Measurements from ENCODE around the gene PROM1.

Gene PROM1

DNA sequence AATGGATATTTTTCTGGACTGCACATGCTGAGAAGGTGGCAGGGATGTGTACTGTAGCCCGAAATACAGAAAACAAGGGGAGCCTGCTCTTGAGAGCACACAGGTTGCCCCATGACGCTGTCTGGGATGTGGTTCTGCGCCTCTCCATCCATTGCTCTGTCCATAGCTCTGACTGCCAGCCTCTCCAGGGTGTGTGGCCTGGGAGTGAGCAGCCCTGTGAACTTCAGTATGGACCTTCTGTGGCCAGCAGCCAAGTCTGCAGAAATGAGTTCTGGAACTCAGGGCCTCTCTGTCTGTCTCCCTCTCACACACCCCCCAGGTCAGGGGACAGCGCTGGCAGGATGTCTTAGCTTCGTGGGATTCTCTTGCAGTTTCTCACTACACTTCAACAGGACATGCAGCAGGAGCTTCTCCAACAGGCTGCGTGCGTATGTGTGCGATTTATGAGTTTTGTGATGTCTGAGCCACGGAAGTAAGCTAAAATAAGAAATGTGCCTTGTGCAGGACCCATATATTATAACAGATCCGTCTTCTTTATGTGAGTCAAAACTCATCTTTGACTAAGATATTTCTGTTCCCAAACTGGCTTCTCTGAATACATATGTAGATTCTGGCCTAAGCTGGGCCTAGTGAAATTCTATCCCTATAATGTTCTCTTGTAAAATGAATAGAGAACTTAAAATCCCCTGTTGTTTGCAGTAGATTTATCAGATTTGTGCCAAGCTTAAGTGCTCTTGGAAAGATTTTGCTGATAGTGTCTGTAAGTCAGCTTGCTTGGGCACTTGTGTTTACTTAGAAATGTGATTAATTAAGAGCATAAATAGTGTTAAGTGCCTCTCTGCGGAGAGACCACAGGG, 40.0 kb downstream of the PROM1 start:
- peaks cover 0 to 19% (median 2%) of the 10 kb centered on the region in 4 donors for H3K4me1 ChIP-seq
- H3K27me3 ChIP-seq: no peaks in the 10 kb centered on the region
- intact Hi-C loops (cut with DNase I; ENCODE audit: low total_unique reads): no loop called here
- no peak for DNase-seq
- H3K27ac ChIP-seq: peak overlapping the region; percentile 33 to 56
- H3K36me3 ChIP-seq: no peaks in the 10 kb centered on the region
- no peaks in the 10 kb centered on the region for H3K9me3 ChIP-seq
- TF ChIP-seq, protein P1, sequence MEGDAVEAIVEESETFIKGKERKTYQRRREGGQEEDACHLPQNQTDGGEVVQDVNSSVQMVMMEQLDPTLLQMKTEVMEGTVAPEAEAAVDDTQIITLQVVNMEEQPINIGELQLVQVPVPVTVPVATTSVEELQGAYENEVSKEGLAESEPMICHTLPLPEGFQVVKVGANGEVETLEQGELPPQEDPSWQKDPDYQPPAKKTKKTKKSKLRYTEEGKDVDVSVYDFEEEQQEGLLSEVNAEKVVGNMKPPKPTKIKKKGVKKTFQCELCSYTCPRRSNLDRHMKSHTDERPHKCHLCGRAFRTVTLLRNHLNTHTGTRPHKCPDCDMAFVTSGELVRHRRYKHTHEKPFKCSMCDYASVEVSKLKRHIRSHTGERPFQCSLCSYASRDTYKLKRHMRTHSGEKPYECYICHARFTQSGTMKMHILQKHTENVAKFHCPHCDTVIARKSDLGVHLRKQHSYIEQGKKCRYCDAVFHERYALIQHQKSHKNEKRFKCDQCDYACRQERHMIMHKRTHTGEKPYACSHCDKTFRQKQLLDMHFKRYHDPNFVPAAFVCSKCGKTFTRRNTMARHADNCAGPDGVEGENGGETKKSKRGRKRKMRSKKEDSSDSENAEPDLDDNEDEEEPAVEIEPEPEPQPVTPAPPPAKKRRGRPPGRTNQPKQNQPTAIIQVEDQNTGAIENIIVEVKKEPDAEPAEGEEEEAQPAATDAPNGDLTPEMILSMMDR (IDR thresholded peaks at IDR 0.05): no peak
- H3K4me3 ChIP-seq: no peak overlapping the region

DNA sequence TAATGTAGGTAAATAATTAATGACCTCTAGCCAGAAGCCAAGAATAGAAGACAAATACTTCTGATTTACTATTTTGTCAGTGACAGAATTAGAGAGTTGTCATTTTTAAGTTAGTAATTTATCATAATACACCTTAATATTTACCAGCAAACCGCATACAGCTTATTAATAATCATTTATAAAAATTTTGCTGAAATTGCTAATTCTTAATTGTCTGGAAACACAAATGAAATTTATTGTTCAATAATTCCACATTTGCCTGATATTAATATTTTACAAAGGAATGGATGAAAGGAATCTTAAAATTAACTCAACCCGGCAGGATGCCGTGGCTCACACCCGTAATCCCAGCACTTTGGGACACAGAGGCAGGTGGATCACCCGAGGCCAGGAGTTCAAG, 44.7 kb downstream of the PROM1 start:
- intact Hi-C loops (cut with DNase I; ENCODE audit: low total_unique reads): no loop called here
- peaks cover 0 to 21% (median 0%) of the 10 kb centered on the region in 4 donors for H3K4me1 ChIP-seq
- no peaks in the 10 kb centered on the region for H3K27me3 ChIP-seq
- H3K9me3 ChIP-seq: no peaks in the 10 kb centered on the region
- no peak overlapping the region for H3K27ac ChIP-seq
- no peaks in the 10 kb centered on the region for H3K36me3 ChIP-seq
- H3K4me3 ChIP-seq: no peak overlapping the region
- TF ChIP-seq, protein P1 (IDR thresholded peaks at IDR 0.05): no peak
- no peak for DNase-seq

DNA sequence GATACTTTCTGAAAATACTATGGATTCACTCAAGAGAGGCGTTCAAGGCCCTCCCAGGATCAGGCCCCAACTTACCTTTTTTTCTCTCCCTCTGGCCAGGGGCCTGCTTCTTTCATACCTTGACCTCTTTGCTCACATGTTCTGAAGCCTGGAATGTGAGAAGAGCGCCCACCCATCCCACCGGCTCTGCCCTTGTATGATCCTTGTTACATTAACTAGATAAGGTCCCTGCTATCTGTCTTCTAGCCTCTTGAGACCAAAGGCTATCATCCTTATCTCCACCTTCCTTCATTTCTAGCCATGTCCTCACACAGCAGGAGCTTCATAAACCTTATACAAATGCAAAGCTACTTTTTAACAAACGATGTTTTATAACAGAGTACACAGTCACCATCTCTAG, 45.9 kb downstream of the PROM1 start:
- Histone ChIP-seq H3K4me1 (peaks cover 0 to 22% (median 0%) of the 10 kb centered on the region in 4 donors), H3K36me3 (no peaks in the 10 kb centered on the region), H3K27me3 (no peaks in the 10 kb centered on the region), H3K4me3 (no peak overlapping the region), H3K27ac (no peak overlapping the region), H3K9me3 (no peaks in the 10 kb centered on the region)
- intact Hi-C loops (cut with DNase I; ENCODE audit: low total_unique reads): no loop called here
- TF ChIP-seq, protein P1 (IDR thresholded peaks at IDR 0.05): no peak
- no peak for DNase-seq

DNA sequence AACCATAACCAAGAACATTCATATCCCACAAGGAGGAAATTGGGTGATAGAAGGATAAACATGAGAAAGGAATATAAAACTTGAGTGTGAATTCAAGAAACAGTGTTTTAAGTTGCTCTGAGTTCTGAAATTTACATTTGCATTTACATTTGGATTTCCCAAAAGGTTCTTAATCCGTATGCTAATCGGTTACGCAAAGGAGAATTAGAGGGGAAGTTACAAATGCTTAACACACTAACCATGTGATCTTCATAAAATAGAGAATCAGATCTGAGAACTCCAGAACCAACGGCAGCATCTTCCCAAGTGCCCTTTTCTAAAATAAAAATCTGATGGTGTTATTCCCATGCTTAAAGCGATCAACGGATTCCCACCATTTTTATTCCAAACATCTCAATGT, 48.0 kb downstream of the PROM1 start:
- H3K36me3 ChIP-seq: no peaks in the 10 kb centered on the region
- intact Hi-C loops (cut with DNase I; ENCODE audit: low total_unique reads): no loop called here
- peaks cover 0 to 37% (median 0%) of the 10 kb centered on the region in 4 donors for H3K4me1 ChIP-seq
- H3K27ac ChIP-seq: no peak overlapping the region
- no peaks in the 10 kb centered on the region for H3K9me3 ChIP-seq
- TF ChIP-seq, protein P1 (IDR thresholded peaks at IDR 0.05): no peak
- no peak overlapping the region for H3K4me3 ChIP-seq
- DNase-seq: no peak
- no peaks in the 10 kb centered on the region for H3K27me3 ChIP-seq

DNA sequence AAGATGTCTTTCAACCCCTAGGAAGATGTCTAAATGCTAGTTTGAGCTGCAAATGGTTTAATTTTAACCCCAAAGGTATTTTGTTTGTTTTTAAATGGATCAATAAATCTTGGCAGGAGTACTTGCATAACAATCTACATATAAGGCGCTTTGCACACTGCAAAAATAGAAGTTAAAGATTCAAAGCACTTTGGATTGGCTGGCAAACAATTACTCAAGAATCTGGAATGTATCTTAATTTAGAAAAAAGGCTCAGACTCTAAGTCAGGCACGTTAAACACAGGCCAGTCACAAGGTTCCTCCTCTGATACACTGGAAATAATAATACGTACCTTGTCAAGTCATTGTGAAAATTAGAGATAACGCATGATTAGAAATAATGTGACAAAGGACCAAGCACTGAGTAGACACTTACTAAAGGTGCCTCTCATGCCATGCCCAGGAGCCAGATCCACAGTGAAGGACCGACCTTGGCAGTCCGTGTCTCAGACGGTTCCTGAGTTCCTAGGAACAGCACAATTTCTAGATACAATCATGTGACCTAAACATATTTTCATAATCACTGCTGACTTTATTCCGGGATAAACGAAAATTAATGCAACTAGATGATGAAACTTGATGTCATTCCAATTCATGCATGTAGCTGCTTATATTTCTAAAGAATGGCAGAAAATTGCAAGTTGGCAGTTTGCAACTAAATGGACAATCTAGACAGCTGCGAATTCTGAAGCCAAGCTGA, 49.6 kb downstream of the PROM1 start:
- Histone ChIP-seq H3K4me3 (peak overlapping the region; percentile 1 to 35), H3K4me1 (peaks cover 0 to 44% (median 3%) of the 10 kb centered on the region in 4 donors), H3K36me3 (no peaks in the 10 kb centered on the region), H3K27me3 (no peaks in the 10 kb centered on the region), H3K27ac (peak overlapping the region; percentile 51 to 71), H3K9me3 (no peaks in the 10 kb centered on the region)
- TF ChIP-seq, protein P1 (IDR thresholded peaks at IDR 0.05): no peak
- intact Hi-C loops (cut with DNase I; ENCODE audit: low total_unique reads): no loop called here
- DNase-seq: no peak
